Measurements from ENCODE around the gene SCRT2. TPM values are rescaled to one million over a fixed set of nuclear protein-coding genes. Genes with fewer than 3 reads are reported as not detected.

SCRT2 gene
- total and polyA plus RNA-seq, 2 of the 8 experiments (the other 6 are each of a cell fraction or from before 2014, with no cell fraction given): 0.12 to 0.34 TPM

DNA sequence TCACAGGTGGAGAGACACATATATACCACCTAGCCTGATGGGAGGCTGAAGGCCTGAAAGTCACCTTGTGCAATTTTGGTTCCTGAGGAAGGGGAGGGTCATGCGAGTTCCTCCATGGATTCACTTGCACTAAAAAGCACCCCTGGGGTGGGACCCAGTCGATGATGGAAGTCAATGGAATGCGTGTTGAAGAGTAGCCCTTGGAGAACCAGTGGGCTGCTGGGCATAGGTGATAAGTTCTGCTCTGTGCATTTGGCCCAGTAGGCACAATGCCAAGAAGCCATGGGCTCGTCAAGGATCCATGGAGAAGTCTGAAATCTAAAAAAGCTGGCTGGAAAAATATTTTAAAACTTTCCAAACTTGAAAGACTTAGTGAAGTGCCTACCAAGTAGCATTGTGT, 18.9 kb upstream of the SCRT2 start:
- H3K4ac ChIP-seq (replicated peaks; ENCODE audit: insufficient read length, low read depth, low read length): no peak overlapping the region
- H2AK5ac ChIP-seq (ENCODE audit: low read depth, low read length): no peak overlapping the region
- no peaks in the 10 kb centered on the region for H3K9me3 ChIP-seq (ENCODE audit: insufficient read depth in 2 of 2, low read depth in 1 of 2, low read length in 1 of 2)
- no peak overlapping the region; the same call in 1 of the 2 replicates for H3K18ac ChIP-seq (ENCODE audit: extremely low read depth, low read length)
- no peak overlapping the region for H4K5ac ChIP-seq (ENCODE audit: insufficient read length, low read depth, low read length)
- H3K4me2 ChIP-seq (ENCODE audit: insufficient read depth in 1 of 2, low read depth in 2 of 2, low read length in 2 of 2): no peak overlapping the region
- no peak overlapping the region for H2BK120ac ChIP-seq (replicated peaks; ENCODE audit: low read depth, low read length)
- WGBS, 2 experiments (ENCODE audit: extremely low coverage in 1 of 2, insufficient coverage in 1 of 2, insufficient read length in 1 of 2, insufficient replicate concordance in 2 of 2, low coverage in 1 of 2, low lambda C conversion rate in 2 of 2, missing lambda C conversion rate in 1 of 2): 81% methylated on average over 4 of the region's 4 CpGs; no CpG with 5 or more reads in 1 of the 2 experiments
- H3K23ac ChIP-seq (ENCODE audit: insufficient read length): no peak overlapping the region
- H3K9ac ChIP-seq (replicated peaks in 1 of 4; ENCODE audit: extremely low read depth in 1 of 4, low read depth in 3 of 4, low read length in 3 of 4): no peak overlapping the region
- no peak overlapping the region for H3K56ac ChIP-seq (replicated peaks; ENCODE audit: insufficient read length, low read depth, low read length)
- no peaks in the 10 kb centered on the region for H3K79me1 ChIP-seq (ENCODE audit: low read depth, low read length)
- no peak overlapping the region for H3K4me3 ChIP-seq (ENCODE audit: extremely low read depth in 1 of 4, insufficient read depth in 2 of 4, low read depth in 3 of 4, low read length in 4 of 4)
- H2BK15ac ChIP-seq (ENCODE audit: low read length): no peak overlapping the region
- no peak overlapping the region for H2BK20ac ChIP-seq (ENCODE audit: low read length)
- H3K14ac ChIP-seq (ENCODE audit: insufficient read length): no peak overlapping the region
- H2AFZ ChIP-seq (ENCODE audit: low read length): no peak overlapping the region
- ChIA-PET POLR2A (ENCODE audit: partially characterized antibody) (no interaction called here), CTCF (ENCODE audit: partially characterized antibody) (interaction anchor here (1.3 to 1.8 kb wide), 3 partner anchors 11 to 34 kb away, joined by 3 to 4 read pairs (median 3); no protein-coding TSS in a partner anchor)
- H2BK12ac ChIP-seq (ENCODE audit: low read depth, low read length): no peak overlapping the region; the same call in 1 of the 2 replicates
- no peaks in the 10 kb centered on the region for H3K79me2 ChIP-seq (ENCODE audit: control insufficient read depth in 1 of 2, insufficient read depth in 2 of 2, low read length in 2 of 2)
- no peak for DNase-seq (ENCODE audit: low read depth in 1 of 2, low spot score in 2 of 2)
- no peaks in the 10 kb centered on the region for H3K27me3 ChIP-seq (replicated peaks in 1 of 4; ENCODE audit: control insufficient read depth in 3 of 4, extremely low read depth in 1 of 4, insufficient read depth in 3 of 4, low read length in 3 of 4)
- no peak for FAIRE-seq
- peaks cover 1% of the 10 kb centered on the region; the same call in 1 of the 2 replicates for H3K23me2 ChIP-seq (ENCODE audit: low read depth, low read length)
- peaks cover 2 to 7% (median 3%) of the 10 kb centered on the region in 4 experiments for H3K4me1 ChIP-seq (replicated peaks in 1 of 4; ENCODE audit: control insufficient read depth in 3 of 4, insufficient read depth in 4 of 4, low read length in 3 of 4)
- H4K8ac ChIP-seq (ENCODE audit: extremely low read depth, insufficient read depth, low read length): no peak overlapping the region
- H4K91ac ChIP-seq (replicated peaks; ENCODE audit: insufficient read length, low read length): no peak overlapping the region
- no peaks in the 10 kb centered on the region for H3K36me3 ChIP-seq (ENCODE audit: control insufficient read depth in 2 of 4, insufficient read depth in 4 of 4, low read length in 3 of 4)
- H4K20me1 ChIP-seq (replicated peaks in 1 of 2; ENCODE audit: control insufficient read depth in 1 of 2, insufficient read depth in 2 of 2, low read length in 2 of 2): no peaks in the 10 kb centered on the region
- H3K27ac ChIP-seq (ENCODE audit: low read depth, low read length): no peak overlapping the region
- H2BK5ac ChIP-seq (ENCODE audit: low read depth, low read length): no peak overlapping the region
- TF ChIP-seq RFX5 (IDR thresholded peaks at IDR 0.05; ENCODE audit: borderline replicate concordance, low read depth, low read length): no peak
- no peak for TF ChIP-seq SIRT6 (IDR thresholded peaks at IDR 0.05; ENCODE audit: low read length)
- no peak for TF ChIP-seq TAF7 (optimal IDR thresholded peaks at IDR 0.05; ENCODE audit: borderline replicate concordance, low read depth, low read length)
- TF ChIP-seq CHD1 (IDR thresholded peaks at IDR 0.05; ENCODE audit: low read depth, low read length): no peak
- no peak for TF ChIP-seq CBX8 (IDR thresholded peaks at IDR 0.05; ENCODE audit: borderline replicate concordance, low read depth, low read length)
- TF ChIP-seq CHD2 (IDR thresholded peaks at IDR 0.05; ENCODE audit: low read length): no peak
- no peak for TF ChIP-seq TBP (IDR thresholded peaks at IDR 0.05; ENCODE audit: low read depth, low read length)
- no peak for TF ChIP-seq PHF8 (conservative IDR thresholded peaks at IDR 0.05; ENCODE audit: low read depth, low read length)
- TF ChIP-seq KDM1A (IDR thresholded peaks at IDR 0.05; ENCODE audit: borderline replicate concordance, low read length): no peak
- no peak for TF ChIP-seq YY1 (IDR thresholded peaks at IDR 0.05; ENCODE audit: low read depth, low read length)
- no peak for TF ChIP-seq NANOG (IDR thresholded peaks at IDR 0.05; ENCODE audit: insufficient read depth, low read depth, low read length, poor library complexity, severe bottlenecking)
- no peak for TF ChIP-seq SRF (IDR thresholded peaks at IDR 0.05; ENCODE audit: low read depth, low read length)
- TF ChIP-seq SP4 (IDR thresholded peaks at IDR 0.05; ENCODE audit: low read length): no peak
- no peak for TF ChIP-seq EZH2 (IDR thresholded peaks at IDR 0.05; ENCODE audit: low read depth, low read length, severe bottlenecking)
- TF ChIP-seq MAFK (IDR thresholded peaks at IDR 0.05; ENCODE audit: low read depth, low read length): no peak
- no peak for TF ChIP-seq HDAC6 (IDR thresholded peaks at IDR 0.05; ENCODE audit: low read depth, low read length)
